Measurements from ENCODE around the gene BCL2L1. TPM values are rescaled to one million over a fixed set of nuclear protein-coding genes. Genes with fewer than 3 reads are reported as not detected.

The BCL2L1 gene
- total and polyA plus RNA-seq, 10 of the 15 experiments (the other 5 are each of a cell fraction or from before 2014, with no cell fraction given) = 0.63 to 67.7 (median 43.6) TPM

DNA sequence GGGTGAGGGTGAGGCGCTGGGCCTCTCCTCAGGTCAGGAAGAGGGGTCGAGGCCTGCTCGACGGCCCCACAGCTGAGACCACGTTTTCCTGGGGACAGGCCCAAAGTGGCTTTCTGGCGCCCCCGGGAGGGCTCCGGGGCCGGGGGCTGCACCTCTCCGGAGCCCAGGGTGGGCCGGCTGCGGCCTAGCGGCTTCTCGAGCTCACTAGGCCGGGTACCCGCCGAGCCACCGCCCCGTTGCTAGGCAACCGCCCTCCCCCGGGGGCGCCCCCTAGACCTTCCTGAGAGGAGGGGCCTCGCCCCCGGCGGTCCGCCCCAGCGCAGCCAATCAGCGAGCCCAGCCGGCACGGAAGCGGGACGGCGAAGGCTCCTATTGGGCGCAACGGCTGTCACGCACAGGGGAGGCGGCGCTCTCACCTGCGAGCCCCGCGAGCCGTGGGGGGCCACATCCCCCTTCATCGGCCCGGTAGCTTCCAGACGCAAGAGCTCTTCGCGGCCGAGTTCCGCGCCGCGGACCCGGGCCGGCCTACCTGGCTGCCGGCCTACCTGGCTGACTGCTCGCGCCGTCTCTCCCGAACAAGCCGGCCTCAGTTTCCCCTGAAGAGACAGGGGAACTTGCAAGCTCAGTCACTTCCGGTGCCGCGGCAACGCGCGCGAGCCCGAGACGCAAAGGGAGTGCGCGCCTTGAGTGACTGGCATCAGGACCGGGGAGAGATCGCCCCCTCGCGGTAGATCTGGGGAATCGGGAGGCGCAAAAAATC lies 831 bp upstream of the BCL2L1 start (continued):
- TF ChIP-seq, protein P1, sequence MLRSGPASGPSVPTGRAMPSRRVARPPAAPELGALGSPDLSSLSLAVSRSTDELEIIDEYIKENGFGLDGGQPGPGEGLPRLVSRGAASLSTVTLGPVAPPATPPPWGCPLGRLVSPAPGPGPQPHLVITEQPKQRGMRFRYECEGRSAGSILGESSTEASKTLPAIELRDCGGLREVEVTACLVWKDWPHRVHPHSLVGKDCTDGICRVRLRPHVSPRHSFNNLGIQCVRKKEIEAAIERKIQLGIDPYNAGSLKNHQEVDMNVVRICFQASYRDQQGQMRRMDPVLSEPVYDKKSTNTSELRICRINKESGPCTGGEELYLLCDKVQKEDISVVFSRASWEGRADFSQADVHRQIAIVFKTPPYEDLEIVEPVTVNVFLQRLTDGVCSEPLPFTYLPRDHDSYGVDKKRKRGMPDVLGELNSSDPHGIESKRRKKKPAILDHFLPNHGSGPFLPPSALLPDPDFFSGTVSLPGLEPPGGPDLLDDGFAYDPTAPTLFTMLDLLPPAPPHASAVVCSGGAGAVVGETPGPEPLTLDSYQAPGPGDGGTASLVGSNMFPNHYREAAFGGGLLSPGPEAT (IDR thresholded peaks at IDR 0.05; ENCODE audit: low read depth) = no peak
- TF ChIP-seq IRF4 (IDR thresholded peaks at IDR 0.05; ENCODE audit: low read depth, low read length) (peak; percentile 87), EZH2 (IDR thresholded peaks at IDR 0.05; ENCODE audit: borderline replicate concordance, control insufficient read depth, low read depth, low read length) (no peak), YY1 (IDR thresholded peaks at IDR 0.05; ENCODE audit: low read depth, low read length) (peak; percentile 59), HDGF (IDR thresholded peaks at IDR 0.05) (peak; percentile 46; the same call in 1 of the 2 replicates), POLR2AphosphoS2 (IDR thresholded peaks at IDR 0.05; ENCODE audit: low read depth, low read length) (no peak; the same call in 1 of the 2 replicates), BACH1 (IDR thresholded peaks at IDR 0.05; ENCODE audit: borderline replicate concordance) (0 out of 2 replicates have a peak, but pooled peaks have one; percentile 22), POLR2A (IDR thresholded peaks at IDR 0.05; ENCODE audit: low read depth, low read length) (peak; percentile 73), TBL1XR1 (IDR thresholded peaks at IDR 0.05; ENCODE audit: low read depth, low read length) (0 out of 2 replicates have a peak, but pooled peaks have one; percentile 14), POLR2AphosphoS5 (IDR thresholded peaks at IDR 0.05; ENCODE audit: low read length) (no peak), HCFC1 (IDR thresholded peaks at IDR 0.05; ENCODE audit: low read length) (peak; percentile 29), EGR1 (IDR thresholded peaks at IDR 0.05; ENCODE audit: borderline replicate concordance in 1 of 2, low read depth in 2 of 2, low read length in 2 of 2) (peak in 1 of 2 experiments; percentile 74; a peak in 2 of 3 replicates), RUNX3 (IDR thresholded peaks at IDR 0.05; ENCODE audit: low read length) (no peak; the same call in 1 of the 2 replicates), IKZF1 (conservative IDR thresholded peaks at IDR 0.05) (peak; percentile 52), IKZF2 (IDR thresholded peaks at IDR 0.05) (no peak), TCF3 (IDR thresholded peaks at IDR 0.05; ENCODE audit: borderline replicate concordance, insufficient read depth, low read depth, low read length) (no peak)
- TF ChIP-seq, protein P2, sequence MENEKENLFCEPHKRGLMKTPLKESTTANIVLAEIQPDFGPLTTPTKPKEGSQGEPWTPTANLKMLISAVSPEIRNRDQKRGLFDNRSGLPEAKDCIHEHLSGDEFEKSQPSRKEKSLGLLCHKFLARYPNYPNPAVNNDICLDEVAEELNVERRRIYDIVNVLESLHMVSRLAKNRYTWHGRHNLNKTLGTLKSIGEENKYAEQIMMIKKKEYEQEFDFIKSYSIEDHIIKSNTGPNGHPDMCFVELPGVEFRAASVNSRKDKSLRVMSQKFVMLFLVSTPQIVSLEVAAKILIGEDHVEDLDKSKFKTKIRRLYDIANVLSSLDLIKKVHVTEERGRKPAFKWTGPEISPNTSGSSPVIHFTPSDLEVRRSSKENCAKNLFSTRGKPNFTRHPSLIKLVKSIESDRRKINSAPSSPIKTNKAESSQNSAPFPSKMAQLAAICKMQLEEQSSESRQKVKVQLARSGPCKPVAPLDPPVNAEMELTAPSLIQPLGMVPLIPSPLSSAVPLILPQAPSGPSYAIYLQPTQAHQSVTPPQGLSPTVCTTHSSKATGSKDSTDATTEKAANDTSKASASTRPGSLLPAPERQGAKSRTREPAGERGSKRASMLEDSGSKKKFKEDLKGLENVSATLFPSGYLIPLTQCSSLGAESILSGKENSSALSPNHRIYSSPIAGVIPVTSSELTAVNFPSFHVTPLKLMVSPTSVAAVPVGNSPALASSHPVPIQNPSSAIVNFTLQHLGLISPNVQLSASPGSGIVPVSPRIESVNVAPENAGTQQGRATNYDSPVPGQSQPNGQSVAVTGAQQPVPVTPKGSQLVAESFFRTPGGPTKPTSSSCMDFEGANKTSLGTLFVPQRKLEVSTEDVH (IDR thresholded peaks at IDR 0.05; ENCODE audit: low read depth, partially characterized antibody) = peak; percentile 70
- TF ChIP-seq, protein P3, sequence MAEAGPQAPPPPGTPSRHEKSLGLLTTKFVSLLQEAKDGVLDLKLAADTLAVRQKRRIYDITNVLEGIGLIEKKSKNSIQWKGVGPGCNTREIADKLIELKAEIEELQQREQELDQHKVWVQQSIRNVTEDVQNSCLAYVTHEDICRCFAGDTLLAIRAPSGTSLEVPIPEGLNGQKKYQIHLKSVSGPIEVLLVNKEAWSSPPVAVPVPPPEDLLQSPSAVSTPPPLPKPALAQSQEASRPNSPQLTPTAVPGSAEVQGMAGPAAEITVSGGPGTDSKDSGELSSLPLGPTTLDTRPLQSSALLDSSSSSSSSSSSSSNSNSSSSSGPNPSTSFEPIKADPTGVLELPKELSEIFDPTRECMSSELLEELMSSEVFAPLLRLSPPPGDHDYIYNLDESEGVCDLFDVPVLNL (IDR thresholded peaks at IDR 0.05; ENCODE audit: low read depth, low read length) = no peak
- TF ChIP-seq, protein P4, sequence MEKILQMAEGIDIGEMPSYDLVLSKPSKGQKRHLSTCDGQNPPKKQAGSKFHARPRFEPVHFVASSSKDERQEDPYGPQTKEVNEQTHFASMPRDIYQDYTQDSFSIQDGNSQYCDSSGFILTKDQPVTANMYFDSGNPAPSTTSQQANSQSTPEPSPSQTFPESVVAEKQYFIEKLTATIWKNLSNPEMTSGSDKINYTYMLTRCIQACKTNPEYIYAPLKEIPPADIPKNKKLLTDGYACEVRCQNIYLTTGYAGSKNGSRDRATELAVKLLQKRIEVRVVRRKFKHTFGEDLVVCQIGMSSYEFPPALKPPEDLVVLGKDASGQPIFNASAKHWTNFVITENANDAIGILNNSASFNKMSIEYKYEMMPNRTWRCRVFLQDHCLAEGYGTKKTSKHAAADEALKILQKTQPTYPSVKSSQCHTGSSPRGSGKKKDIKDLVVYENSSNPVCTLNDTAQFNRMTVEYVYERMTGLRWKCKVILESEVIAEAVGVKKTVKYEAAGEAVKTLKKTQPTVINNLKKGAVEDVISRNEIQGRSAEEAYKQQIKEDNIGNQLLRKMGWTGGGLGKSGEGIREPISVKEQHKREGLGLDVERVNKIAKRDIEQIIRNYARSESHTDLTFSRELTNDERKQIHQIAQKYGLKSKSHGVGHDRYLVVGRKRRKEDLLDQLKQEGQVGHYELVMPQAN (conservative IDR thresholded peaks at IDR 0.05) = peak; percentile 61
- TF ChIP-seq, protein P5, sequence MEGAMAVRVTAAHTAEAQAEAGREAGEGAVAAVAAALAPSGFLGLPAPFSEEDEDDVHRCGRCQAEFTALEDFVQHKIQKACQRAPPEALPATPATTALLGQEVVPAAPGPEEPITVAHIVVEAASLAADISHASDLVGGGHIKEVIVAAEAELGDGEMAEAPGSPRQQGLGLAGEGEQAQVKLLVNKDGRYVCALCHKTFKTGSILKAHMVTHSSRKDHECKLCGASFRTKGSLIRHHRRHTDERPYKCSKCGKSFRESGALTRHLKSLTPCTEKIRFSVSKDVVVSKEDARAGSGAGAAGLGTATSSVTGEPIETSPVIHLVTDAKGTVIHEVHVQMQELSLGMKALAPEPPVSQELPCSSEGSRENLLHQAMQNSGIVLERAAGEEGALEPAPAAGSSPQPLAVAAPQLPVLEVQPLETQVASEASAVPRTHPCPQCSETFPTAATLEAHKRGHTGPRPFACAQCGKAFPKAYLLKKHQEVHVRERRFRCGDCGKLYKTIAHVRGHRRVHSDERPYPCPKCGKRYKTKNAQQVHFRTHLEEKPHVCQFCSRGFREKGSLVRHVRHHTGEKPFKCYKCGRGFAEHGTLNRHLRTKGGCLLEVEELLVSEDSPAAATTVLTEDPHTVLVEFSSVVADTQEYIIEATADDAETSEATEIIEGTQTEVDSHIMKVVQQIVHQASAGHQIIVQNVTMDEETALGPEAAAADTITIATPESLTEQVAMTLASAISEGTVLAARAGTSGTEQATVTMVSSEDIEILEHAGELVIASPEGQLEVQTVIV (IDR thresholded peaks at IDR 0.05; ENCODE audit: borderline replicate concordance, partially characterized antibody) = peak; percentile 77
